ENCODE measurements around the gene PLSCR4.

GRCh38 chr3:146184241-146185015, 66.5 kb downstream of the PLSCR4 start:
- TF ChIP-seq, protein P1, sequence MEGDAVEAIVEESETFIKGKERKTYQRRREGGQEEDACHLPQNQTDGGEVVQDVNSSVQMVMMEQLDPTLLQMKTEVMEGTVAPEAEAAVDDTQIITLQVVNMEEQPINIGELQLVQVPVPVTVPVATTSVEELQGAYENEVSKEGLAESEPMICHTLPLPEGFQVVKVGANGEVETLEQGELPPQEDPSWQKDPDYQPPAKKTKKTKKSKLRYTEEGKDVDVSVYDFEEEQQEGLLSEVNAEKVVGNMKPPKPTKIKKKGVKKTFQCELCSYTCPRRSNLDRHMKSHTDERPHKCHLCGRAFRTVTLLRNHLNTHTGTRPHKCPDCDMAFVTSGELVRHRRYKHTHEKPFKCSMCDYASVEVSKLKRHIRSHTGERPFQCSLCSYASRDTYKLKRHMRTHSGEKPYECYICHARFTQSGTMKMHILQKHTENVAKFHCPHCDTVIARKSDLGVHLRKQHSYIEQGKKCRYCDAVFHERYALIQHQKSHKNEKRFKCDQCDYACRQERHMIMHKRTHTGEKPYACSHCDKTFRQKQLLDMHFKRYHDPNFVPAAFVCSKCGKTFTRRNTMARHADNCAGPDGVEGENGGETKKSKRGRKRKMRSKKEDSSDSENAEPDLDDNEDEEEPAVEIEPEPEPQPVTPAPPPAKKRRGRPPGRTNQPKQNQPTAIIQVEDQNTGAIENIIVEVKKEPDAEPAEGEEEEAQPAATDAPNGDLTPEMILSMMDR (IDR thresholded peaks at IDR 0.05), result no peak
- TF ChIP-seq, protein P2, sequence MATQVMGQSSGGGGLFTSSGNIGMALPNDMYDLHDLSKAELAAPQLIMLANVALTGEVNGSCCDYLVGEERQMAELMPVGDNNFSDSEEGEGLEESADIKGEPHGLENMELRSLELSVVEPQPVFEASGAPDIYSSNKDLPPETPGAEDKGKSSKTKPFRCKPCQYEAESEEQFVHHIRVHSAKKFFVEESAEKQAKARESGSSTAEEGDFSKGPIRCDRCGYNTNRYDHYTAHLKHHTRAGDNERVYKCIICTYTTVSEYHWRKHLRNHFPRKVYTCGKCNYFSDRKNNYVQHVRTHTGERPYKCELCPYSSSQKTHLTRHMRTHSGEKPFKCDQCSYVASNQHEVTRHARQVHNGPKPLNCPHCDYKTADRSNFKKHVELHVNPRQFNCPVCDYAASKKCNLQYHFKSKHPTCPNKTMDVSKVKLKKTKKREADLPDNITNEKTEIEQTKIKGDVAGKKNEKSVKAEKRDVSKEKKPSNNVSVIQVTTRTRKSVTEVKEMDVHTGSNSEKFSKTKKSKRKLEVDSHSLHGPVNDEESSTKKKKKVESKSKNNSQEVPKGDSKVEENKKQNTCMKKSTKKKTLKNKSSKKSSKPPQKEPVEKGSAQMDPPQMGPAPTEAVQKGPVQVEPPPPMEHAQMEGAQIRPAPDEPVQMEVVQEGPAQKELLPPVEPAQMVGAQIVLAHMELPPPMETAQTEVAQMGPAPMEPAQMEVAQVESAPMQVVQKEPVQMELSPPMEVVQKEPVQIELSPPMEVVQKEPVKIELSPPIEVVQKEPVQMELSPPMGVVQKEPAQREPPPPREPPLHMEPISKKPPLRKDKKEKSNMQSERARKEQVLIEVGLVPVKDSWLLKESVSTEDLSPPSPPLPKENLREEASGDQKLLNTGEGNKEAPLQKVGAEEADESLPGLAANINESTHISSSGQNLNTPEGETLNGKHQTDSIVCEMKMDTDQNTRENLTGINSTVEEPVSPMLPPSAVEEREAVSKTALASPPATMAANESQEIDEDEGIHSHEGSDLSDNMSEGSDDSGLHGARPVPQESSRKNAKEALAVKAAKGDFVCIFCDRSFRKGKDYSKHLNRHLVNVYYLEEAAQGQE (IDR thresholded peaks at IDR 0.05; ENCODE audit: insufficient read depth in 1 of 2, low read depth in 2 of 2, low read length in 1 of 2), result no peak
- no peak for TF ChIP-seq POLR2AphosphoS5 (IDR thresholded peaks at IDR 0.05; ENCODE audit: low read depth, low read length)
